HCT116 (cell line): ENCODE measurements around the gene TENM4.

Experiments
- ELF1 ChIP-seq: IDR thresholded peaks from 2 replicates; pipeline ENCODE4 v1.6.1; 2012; ENCODE audit warnings: low read depth, borderline replicate concordance
- EZH2 ChIP-seq: fragments of 200-600 bp; sonication (generic); IDR thresholded peaks from 2 replicates; pipeline ENCODE4 v1.6.1; 2017; ENCODE audit warnings: antibody characterized with exemption, mixed run types
- POLR2A ChIP-seq: IDR thresholded peaks from 2 replicates; pipeline ENCODE4 v1.7.0; 2011; ENCODE audit warnings: borderline replicate concordance; ENCODE audit not compliant: insufficient read depth, insufficient read length; ENCODE audit errors: extremely low read depth
- POLR2AphosphoS5 ChIP-seq: IDR thresholded peaks from 2 replicates; pipeline ENCODE4 v1.6.1; 2011; ENCODE audit warnings: mild to moderate bottlenecking, low read depth, low read length, moderate library complexity
- SIN3A ChIP-seq: IDR thresholded peaks from 2 replicates; pipeline ENCODE4 v1.6.1; 2012; ENCODE audit warnings: low read depth
- SP1 ChIP-seq: IDR thresholded peaks from 2 replicates; pipeline ENCODE4 v1.6.1; 2012; ENCODE audit warnings: low read depth
- YY1 ChIP-seq: IDR thresholded peaks from 2 replicates; pipeline ENCODE4 v1.6.1; 2011; ENCODE audit warnings: low read length, low read depth, moderate library complexity, mild to moderate bottlenecking; ENCODE audit not compliant: insufficient replicate concordance; ENCODE audit errors: extremely low read depth
- TF ChIP-seq, protein P1 (sequence below), 3 experiments: fragments of 200-600 bp in 1 of 3; sonication (generic) in 1 of 3; IDR thresholded peaks in 2 of 3; conservative IDR thresholded peaks in 1 of 3; 2 replicates each; pipeline ENCODE4 v1.5.1; 2012 to 2017; ENCODE audit warnings: low read depth in 2 of 3, low read length in 2 of 3, antibody characterized with exemption in 1 of 3, borderline replicate concordance in 1 of 3, control low read depth in 1 of 3, mild to moderate bottlenecking in 1 of 3, mixed read lengths in 1 of 3, mixed run types in 1 of 3, moderate library complexity in 1 of 3; ENCODE audit not compliant: insufficient read depth in 1 of 3
- TF ChIP-seq, protein P2 (sequence below): IDR thresholded peaks from 2 replicates; pipeline ENCODE4 v1.6.1; 2012; ENCODE audit warnings: low read depth
- TF ChIP-seq, protein P3 (sequence below): IDR thresholded peaks from 2 replicates; pipeline ENCODE4 v1.6.1; 2012
- TF ChIP-seq, protein P4 (sequence below): IDR thresholded peaks from 2 replicates; pipeline ENCODE4 v1.6.1; 2012

DNA sequence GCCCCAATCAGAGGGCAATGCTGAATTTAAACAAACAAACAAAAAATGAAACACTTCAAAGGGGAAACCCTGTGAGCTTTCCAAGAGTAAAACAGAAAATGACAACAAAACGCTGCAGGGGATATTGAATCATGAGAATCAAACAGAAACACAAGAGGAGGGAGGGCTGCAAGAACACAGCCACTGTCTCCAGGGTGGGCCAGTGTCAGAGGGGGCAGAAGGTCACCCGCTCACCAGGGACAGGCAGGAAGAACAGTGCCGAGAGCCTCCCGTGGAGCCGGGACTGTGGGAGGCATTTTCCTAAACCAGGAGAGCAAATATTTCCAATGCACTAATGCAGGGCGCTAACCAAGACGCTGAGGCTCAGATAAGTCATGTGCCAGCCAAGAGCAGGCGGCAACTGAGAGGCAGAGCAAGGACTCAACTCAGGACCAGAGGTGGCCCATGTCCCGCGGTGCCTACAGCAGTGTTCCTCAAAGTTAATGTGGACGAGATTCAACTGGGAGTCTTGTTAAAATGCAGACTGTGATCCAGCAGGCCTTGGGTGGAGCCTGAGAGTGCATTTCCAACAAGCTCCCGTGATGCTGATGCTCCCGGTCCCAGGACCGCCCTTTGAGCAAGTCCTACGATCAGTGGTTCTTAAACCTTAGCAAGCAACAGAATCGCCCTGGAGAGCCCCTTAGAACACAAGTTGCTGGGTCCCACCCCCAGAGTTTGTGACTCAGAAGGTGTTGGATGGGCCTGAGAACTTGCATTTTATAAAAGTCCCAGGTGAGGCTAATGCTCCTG lies 197.2 kb downstream of the TENM4 start:
- TF ChIP-seq, protein P1, sequence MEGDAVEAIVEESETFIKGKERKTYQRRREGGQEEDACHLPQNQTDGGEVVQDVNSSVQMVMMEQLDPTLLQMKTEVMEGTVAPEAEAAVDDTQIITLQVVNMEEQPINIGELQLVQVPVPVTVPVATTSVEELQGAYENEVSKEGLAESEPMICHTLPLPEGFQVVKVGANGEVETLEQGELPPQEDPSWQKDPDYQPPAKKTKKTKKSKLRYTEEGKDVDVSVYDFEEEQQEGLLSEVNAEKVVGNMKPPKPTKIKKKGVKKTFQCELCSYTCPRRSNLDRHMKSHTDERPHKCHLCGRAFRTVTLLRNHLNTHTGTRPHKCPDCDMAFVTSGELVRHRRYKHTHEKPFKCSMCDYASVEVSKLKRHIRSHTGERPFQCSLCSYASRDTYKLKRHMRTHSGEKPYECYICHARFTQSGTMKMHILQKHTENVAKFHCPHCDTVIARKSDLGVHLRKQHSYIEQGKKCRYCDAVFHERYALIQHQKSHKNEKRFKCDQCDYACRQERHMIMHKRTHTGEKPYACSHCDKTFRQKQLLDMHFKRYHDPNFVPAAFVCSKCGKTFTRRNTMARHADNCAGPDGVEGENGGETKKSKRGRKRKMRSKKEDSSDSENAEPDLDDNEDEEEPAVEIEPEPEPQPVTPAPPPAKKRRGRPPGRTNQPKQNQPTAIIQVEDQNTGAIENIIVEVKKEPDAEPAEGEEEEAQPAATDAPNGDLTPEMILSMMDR (IDR thresholded peaks at IDR 0.05 in 2 of 3, conservative IDR thresholded peaks at IDR 0.05 in 1 of 3; ENCODE audit: borderline replicate concordance in 1 of 3, insufficient read depth in 1 of 3, low read depth in 2 of 3, low read length in 2 of 3) = no peak
- TF ChIP-seq SIN3A (no peak), POLR2AphosphoS5 (no peak), EZH2 (no peak), POLR2A (no peak), ELF1 (no peak), YY1 (no peak), SP1 (no peak)
- TF ChIP-seq, protein P2, sequence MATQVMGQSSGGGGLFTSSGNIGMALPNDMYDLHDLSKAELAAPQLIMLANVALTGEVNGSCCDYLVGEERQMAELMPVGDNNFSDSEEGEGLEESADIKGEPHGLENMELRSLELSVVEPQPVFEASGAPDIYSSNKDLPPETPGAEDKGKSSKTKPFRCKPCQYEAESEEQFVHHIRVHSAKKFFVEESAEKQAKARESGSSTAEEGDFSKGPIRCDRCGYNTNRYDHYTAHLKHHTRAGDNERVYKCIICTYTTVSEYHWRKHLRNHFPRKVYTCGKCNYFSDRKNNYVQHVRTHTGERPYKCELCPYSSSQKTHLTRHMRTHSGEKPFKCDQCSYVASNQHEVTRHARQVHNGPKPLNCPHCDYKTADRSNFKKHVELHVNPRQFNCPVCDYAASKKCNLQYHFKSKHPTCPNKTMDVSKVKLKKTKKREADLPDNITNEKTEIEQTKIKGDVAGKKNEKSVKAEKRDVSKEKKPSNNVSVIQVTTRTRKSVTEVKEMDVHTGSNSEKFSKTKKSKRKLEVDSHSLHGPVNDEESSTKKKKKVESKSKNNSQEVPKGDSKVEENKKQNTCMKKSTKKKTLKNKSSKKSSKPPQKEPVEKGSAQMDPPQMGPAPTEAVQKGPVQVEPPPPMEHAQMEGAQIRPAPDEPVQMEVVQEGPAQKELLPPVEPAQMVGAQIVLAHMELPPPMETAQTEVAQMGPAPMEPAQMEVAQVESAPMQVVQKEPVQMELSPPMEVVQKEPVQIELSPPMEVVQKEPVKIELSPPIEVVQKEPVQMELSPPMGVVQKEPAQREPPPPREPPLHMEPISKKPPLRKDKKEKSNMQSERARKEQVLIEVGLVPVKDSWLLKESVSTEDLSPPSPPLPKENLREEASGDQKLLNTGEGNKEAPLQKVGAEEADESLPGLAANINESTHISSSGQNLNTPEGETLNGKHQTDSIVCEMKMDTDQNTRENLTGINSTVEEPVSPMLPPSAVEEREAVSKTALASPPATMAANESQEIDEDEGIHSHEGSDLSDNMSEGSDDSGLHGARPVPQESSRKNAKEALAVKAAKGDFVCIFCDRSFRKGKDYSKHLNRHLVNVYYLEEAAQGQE = no peak
- TF ChIP-seq, protein P3, sequence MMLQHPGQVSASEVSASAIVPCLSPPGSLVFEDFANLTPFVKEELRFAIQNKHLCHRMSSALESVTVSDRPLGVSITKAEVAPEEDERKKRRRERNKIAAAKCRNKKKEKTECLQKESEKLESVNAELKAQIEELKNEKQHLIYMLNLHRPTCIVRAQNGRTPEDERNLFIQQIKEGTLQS = no peak
- TF ChIP-seq, protein P4, sequence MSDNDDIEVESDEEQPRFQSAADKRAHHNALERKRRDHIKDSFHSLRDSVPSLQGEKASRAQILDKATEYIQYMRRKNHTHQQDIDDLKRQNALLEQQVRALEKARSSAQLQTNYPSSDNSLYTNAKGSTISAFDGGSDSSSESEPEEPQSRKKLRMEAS = no peak
